Measurements from ENCODE around the gene EEPD1. TPM values are rescaled to one million over a fixed set of nuclear protein-coding genes. Genes with fewer than 3 reads are reported as not detected.

EEPD1 gene
- total and polyA plus RNA-seq, 9 donors: 5.6 to 16.6 (median 11.5) TPM

- H3K36me3 ChIP-seq: no peaks in the 10 kb centered on the region
- H3K4me1 ChIP-seq (ENCODE audit: insufficient read depth): peaks cover 1% of the 10 kb centered on the region
- intact Hi-C loops (cut with DNase I): no loop called here
- no peak for DNase-seq
- H3K9me3 ChIP-seq: no peaks in the 10 kb centered on the region
- WGBS, 3 donors: 63 to 68% (median 66%) methylated on average over 4 of the region's 4 CpGs
- H3K27ac ChIP-seq: no peak overlapping the region
- TF ChIP-seq, protein P1, sequence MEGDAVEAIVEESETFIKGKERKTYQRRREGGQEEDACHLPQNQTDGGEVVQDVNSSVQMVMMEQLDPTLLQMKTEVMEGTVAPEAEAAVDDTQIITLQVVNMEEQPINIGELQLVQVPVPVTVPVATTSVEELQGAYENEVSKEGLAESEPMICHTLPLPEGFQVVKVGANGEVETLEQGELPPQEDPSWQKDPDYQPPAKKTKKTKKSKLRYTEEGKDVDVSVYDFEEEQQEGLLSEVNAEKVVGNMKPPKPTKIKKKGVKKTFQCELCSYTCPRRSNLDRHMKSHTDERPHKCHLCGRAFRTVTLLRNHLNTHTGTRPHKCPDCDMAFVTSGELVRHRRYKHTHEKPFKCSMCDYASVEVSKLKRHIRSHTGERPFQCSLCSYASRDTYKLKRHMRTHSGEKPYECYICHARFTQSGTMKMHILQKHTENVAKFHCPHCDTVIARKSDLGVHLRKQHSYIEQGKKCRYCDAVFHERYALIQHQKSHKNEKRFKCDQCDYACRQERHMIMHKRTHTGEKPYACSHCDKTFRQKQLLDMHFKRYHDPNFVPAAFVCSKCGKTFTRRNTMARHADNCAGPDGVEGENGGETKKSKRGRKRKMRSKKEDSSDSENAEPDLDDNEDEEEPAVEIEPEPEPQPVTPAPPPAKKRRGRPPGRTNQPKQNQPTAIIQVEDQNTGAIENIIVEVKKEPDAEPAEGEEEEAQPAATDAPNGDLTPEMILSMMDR (IDR thresholded peaks at IDR 0.05): no peak
- TF ChIP-seq POLR2A (IDR thresholded peaks at IDR 0.05) (no peak), EP300 (IDR thresholded peaks at IDR 0.05) (no peak)
- no peaks in the 10 kb centered on the region for H3K27me3 ChIP-seq
- H3K4me3 ChIP-seq: no peak overlapping the region
Measured at GRCh38 chr7:36181668-36182067, 28.6 kb downstream of the EEPD1 start.

- intact Hi-C loops (cut with DNase I): no loop called here
- no peak for TF ChIP-seq EP300 (IDR thresholded peaks at IDR 0.05)
- TF ChIP-seq, protein P1 (IDR thresholded peaks at IDR 0.05): no peak
- TF ChIP-seq POLR2A (IDR thresholded peaks at IDR 0.05): no peak
- no peaks in the 10 kb centered on the region for H3K36me3 ChIP-seq
- DNase-seq: no peak
- no peaks in the 10 kb centered on the region for H3K4me1 ChIP-seq (ENCODE audit: insufficient read depth)
- WGBS, 3 donors: 74 to 78% (median 75%) methylated on average over 13 of the region's 13 CpGs
- H3K9me3 ChIP-seq: no peaks in the 10 kb centered on the region
- H3K4me3 ChIP-seq: no peak overlapping the region
- H3K27ac ChIP-seq: no peak overlapping the region
- no peaks in the 10 kb centered on the region for H3K27me3 ChIP-seq
Measured at GRCh38 chr7:36182854-36183604, 30.0 kb downstream of the EEPD1 start.

- no peaks in the 10 kb centered on the region for H3K36me3 ChIP-seq
- no peaks in the 10 kb centered on the region for H3K9me3 ChIP-seq
- no peaks in the 10 kb centered on the region for H3K27me3 ChIP-seq
- TF ChIP-seq, protein P1 (IDR thresholded peaks at IDR 0.05): no peak
- TF ChIP-seq POLR2A (IDR thresholded peaks at IDR 0.05) (no peak), EP300 (IDR thresholded peaks at IDR 0.05) (no peak)
- H3K27ac ChIP-seq: no peak overlapping the region
- no peaks in the 10 kb centered on the region for H3K4me1 ChIP-seq (ENCODE audit: insufficient read depth)
- 80 to 88% (median 81%) methylated on average over 2 of the region's 2 CpGs for WGBS, 3 donors
- DNase-seq: no peak
- no peak overlapping the region for H3K4me3 ChIP-seq
- intact Hi-C loops (cut with DNase I): no loop called here
Measured at GRCh38 chr7:36185092-36185491, 32.0 kb downstream of the EEPD1 start.

DNA sequence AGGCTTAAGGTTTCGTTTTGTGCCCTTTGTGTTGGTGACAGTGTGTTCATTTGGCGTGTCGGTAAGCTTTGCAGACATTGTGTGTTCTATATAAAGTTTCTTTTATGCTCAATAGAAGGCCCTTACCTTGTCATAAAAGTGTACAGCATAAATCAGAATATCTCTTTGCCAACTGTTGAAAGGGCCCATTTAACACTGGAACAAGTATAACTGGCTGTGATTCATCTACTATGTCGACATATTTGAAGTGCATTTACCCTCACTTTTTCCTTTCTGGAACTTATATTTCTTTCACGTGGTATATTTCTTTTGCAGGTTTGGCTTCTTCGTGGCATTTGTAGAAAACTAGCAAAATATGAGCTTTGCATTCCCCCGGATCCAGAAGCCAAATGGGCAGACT lies 32.7 kb downstream of the EEPD1 start:
- DNase-seq: no peak
- Histone ChIP-seq H3K4me1 (ENCODE audit: insufficient read depth) (no peaks in the 10 kb centered on the region), H3K4me3 (no peak overlapping the region), H3K9me3 (no peaks in the 10 kb centered on the region), H3K36me3 (no peaks in the 10 kb centered on the region), H3K27me3 (no peaks in the 10 kb centered on the region), H3K27ac (no peak overlapping the region)
- WGBS, 3 donors: 95 to 98% (median 97%) methylated on average over 7 of the region's 7 CpGs
- TF ChIP-seq EP300 (IDR thresholded peaks at IDR 0.05): no peak
- TF ChIP-seq POLR2A (IDR thresholded peaks at IDR 0.05): no peak
- TF ChIP-seq, protein P1 (IDR thresholded peaks at IDR 0.05): no peak
- intact Hi-C loops (cut with DNase I): no loop called here

Data from ovary (tissue), 9 donors.